Liver (tissue), 3 donors: ENCODE results near the gene MAP3K13.

Experiments used
- TAF1 ChIP-seq: conservative IDR thresholded peaks from 2 replicates; pipeline ENCODE4 v1.6.1; 2016; ENCODE audit warnings: antibody characterized with exemption, mild to moderate bottlenecking
- TF ChIP-seq, protein P1 (sequence below): fragments of 150-350 bp; IDR thresholded peaks from 2 replicates; pipeline ENCODE4 v1.5.1; 2017; ENCODE audit warnings: improper control_type of control experiment, low read depth, low read length; ENCODE audit not compliant: missing input control
- TF ChIP-seq, protein P2 (sequence below): IDR thresholded peaks from 2 replicates; pipeline ENCODE4 v1.6.1; 2016; ENCODE audit warnings: antibody characterized with exemption, mild to moderate bottlenecking
- donor health status: healthy.
- donor health status: healthy.

DNA sequence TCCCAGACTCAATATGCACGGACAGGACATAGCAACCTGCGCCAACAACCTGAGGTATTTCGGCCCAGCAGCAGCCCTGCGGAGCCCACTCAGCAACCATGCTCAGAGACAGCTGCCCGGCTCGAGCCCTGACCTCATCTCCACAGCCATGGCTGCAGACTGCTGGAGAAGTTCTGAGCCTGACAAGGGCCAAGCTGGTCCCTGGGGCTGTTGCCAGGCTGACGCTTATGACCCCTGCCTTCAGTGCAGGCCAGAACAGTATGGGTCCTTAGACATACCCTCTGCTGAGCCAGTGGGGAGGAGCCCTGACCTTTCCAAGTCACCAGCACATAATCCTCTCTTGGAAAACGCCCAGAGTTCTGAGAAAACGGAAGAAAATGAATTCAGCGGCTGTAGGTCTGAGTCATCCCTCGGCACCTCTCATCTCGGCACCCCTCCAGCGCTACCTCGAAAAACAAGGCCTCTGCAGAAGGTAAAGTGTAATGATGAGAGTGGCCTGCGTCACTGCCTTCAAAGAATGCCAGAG is 110.4 kb downstream of the MAP3K13 start:
- TF ChIP-seq, protein P1, sequence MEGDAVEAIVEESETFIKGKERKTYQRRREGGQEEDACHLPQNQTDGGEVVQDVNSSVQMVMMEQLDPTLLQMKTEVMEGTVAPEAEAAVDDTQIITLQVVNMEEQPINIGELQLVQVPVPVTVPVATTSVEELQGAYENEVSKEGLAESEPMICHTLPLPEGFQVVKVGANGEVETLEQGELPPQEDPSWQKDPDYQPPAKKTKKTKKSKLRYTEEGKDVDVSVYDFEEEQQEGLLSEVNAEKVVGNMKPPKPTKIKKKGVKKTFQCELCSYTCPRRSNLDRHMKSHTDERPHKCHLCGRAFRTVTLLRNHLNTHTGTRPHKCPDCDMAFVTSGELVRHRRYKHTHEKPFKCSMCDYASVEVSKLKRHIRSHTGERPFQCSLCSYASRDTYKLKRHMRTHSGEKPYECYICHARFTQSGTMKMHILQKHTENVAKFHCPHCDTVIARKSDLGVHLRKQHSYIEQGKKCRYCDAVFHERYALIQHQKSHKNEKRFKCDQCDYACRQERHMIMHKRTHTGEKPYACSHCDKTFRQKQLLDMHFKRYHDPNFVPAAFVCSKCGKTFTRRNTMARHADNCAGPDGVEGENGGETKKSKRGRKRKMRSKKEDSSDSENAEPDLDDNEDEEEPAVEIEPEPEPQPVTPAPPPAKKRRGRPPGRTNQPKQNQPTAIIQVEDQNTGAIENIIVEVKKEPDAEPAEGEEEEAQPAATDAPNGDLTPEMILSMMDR, result no peak
- TF ChIP-seq, protein P2, sequence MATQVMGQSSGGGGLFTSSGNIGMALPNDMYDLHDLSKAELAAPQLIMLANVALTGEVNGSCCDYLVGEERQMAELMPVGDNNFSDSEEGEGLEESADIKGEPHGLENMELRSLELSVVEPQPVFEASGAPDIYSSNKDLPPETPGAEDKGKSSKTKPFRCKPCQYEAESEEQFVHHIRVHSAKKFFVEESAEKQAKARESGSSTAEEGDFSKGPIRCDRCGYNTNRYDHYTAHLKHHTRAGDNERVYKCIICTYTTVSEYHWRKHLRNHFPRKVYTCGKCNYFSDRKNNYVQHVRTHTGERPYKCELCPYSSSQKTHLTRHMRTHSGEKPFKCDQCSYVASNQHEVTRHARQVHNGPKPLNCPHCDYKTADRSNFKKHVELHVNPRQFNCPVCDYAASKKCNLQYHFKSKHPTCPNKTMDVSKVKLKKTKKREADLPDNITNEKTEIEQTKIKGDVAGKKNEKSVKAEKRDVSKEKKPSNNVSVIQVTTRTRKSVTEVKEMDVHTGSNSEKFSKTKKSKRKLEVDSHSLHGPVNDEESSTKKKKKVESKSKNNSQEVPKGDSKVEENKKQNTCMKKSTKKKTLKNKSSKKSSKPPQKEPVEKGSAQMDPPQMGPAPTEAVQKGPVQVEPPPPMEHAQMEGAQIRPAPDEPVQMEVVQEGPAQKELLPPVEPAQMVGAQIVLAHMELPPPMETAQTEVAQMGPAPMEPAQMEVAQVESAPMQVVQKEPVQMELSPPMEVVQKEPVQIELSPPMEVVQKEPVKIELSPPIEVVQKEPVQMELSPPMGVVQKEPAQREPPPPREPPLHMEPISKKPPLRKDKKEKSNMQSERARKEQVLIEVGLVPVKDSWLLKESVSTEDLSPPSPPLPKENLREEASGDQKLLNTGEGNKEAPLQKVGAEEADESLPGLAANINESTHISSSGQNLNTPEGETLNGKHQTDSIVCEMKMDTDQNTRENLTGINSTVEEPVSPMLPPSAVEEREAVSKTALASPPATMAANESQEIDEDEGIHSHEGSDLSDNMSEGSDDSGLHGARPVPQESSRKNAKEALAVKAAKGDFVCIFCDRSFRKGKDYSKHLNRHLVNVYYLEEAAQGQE, result no peak
- no peak for TF ChIP-seq TAF1
